NCI-H460 (cell line): ENCODE data around the gene JUN. TPM values are rescaled to one million over a fixed set of nuclear protein-coding genes. Genes with fewer than 3 reads are reported as not detected.

ENCODE experiments used
- total RNA-seq: library from RNA; depleted of rRNA; stranded (reverse); fragments of >200 nt; shearing (Covaris generic); gene quantifications from 2 replicates; pipeline ENCODE4 v1.2.3, GENCODE V29; 2014; rRNA removed

JUN gene
- total RNA-seq, 1 experiment from 2014 or later = 11.1 TPM

Other genes with a start within 250 kb of the JUN start
- 14.4 and 17.5 TPM in 2 replicates for gene OMA1, start 237.3 kb downstream of the JUN start, total RNA-seq
- gene TACSTD2, start 206.8 kb downstream of the JUN start, total RNA-seq = not detected in 2 replicates
- 14.1 and 14.5 TPM in 2 replicates for gene MYSM1, start 84.0 kb downstream of the JUN start, total RNA-seq